A549 (cell line): ENCODE results near the gene ZNF580.

Source experiments
- CTCF ChIP-seq: fragments of >200 bp; sonication (Bioruptor Twin); formaldehyde crosslinking; IDR thresholded peaks from 3 replicates; pipeline ENCODE4 v1.5.1; 2016
- EP300 ChIP-seq, 2 experiments: fragments of >200 bp; sonication (Bioruptor Twin); formaldehyde crosslinking; IDR thresholded peaks; 2 replicates in 1 of 2; 3 replicates in 1 of 2; pipeline ENCODE4 v1.6.1; 2016 to 2017
- MAX ChIP-seq: IDR thresholded peaks from 2 replicates; pipeline ENCODE4 v1.6.1; 2012
- POLR2A ChIP-seq: IDR thresholded peaks from 2 replicates; pipeline ENCODE4 v1.6.1; 2012; ENCODE audit warnings: mild to moderate bottlenecking, low read length
- REST ChIP-seq: fragments of 200-600 bp; sonication (generic); IDR thresholded peaks from 2 replicates; pipeline ENCODE4 v1.6.1; 2016; ENCODE audit warnings: antibody characterized with exemption, mild to moderate bottlenecking, moderate library complexity

GRCh38 chr19:55626350-55626749 is 14.5 kb upstream of the ZNF580 start:
- TF ChIP-seq CTCF (no peak), POLR2A (no peak), REST (no peak), MAX (no peak), EP300 (IDR thresholded peaks at IDR 0.05) (no peak)
